ENCODE measurements around the gene FILIP1L. TPM values are rescaled to one million over a fixed set of nuclear protein-coding genes. Genes with fewer than 3 reads are reported as not detected.

Gene FILIP1L
- total and polyA plus RNA-seq, 11 donors = 18.2 to 120 (median 77.3) TPM

DNA sequence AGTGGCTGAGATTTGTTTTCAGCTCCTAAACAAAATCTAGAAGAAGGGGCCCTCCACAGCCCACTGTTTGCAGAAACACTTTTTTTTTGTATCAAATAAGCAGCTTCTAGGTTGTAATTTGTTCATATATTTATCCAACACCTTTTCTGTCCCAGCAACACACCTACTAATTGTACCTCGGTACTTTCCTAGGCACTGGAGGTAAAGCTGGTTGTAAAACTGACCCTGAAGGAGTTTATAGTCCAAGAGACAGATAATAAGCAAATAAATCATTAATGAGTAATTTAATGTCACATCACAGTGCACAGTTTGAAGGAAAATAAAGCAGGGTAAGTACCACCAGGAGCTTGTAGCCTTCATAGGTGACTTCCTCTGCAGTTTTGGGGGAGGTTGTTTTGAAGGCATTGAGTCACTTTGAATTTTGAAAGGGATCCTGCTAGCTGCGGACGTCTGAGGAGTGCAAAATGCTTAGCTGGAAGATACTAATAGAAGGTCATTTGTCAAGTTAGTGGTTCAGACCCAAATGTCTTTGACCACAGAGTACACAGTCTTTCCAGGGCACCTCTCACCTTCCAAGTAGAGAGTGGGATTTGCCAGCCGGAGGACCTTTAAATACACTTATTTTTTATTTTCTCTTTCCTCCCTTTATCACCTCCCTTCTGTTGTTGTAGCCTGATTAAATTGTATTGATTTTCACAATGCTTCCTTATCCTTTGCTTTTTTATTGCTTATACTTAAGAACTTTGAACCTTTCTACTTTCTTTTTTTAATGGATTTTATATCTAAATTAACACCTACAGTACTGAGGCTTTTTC is 242.9 kb downstream of the FILIP1L start:
- Histone ChIP-seq H3K27ac (peak overlapping the region in 6 of 12 donors; percentile 4 to 89 (median 28)), H3K27me3 (no peaks in the 10 kb centered on the region), H3K4me1 (peaks cover 0 to 89% (median 50%) of the 10 kb centered on the region in 12 donors), H3K4me3 (peak overlapping the region in 9 of 12 donors; percentile 9 to 77 (median 30)), H3K36me3 (peaks cover 0 to 30% (median 18%) of the 10 kb centered on the region in 9 donors), H3K9me3 (no peaks in the 10 kb centered on the region)
- no peak for TF ChIP-seq CTCF (IDR thresholded peaks at IDR 0.05)
- no peak for TF ChIP-seq POLR2A (IDR thresholded peaks at IDR 0.05)
- WGBS, 4 donors = 63 to 73% (median 68%) methylated on average over 4 of the region's 4 CpGs
- ATAC-seq = no peak
- intact Hi-C loops (cut with DNase I) = loop anchor here in 3 of 10 donors (10.0 kb wide), 3 partner anchors 53 to 173 kb away; no protein-coding TSS in a partner anchor
- DNase-seq = no peak

- Histone ChIP-seq H3K36me3 (peaks cover 0 to 36% (median 20%) of the 10 kb centered on the region in 9 donors), H3K27me3 (no peaks in the 10 kb centered on the region), H3K9me3 (no peaks in the 10 kb centered on the region), H3K4me3 (peak overlapping the region in 7 of 12 donors; percentile 3 to 77 (median 30)), H3K27ac (peak overlapping the region in 8 of 12 donors; percentile 3 to 89 (median 28)), H3K4me1 (peaks cover 0 to 93% (median 57%) of the 10 kb centered on the region in 12 donors)
- no peak for DNase-seq
- TF ChIP-seq CTCF (IDR thresholded peaks at IDR 0.05) = no peak
- TF ChIP-seq POLR2A (IDR thresholded peaks at IDR 0.05) = no peak
- ATAC-seq = no peak
- intact Hi-C loops (cut with DNase I) = loop anchor here in 3 of 10 donors (10.0 kb wide), 3 partner anchors 54 to 174 kb away; no protein-coding TSS in a partner anchor
- WGBS, 4 donors = 84 to 88% (median 85%) methylated on average over 2 of the region's 2 CpGs
These were observed 243.6 kb downstream of the FILIP1L start for GRCh38 chr3:99870712-99871111.

DNA sequence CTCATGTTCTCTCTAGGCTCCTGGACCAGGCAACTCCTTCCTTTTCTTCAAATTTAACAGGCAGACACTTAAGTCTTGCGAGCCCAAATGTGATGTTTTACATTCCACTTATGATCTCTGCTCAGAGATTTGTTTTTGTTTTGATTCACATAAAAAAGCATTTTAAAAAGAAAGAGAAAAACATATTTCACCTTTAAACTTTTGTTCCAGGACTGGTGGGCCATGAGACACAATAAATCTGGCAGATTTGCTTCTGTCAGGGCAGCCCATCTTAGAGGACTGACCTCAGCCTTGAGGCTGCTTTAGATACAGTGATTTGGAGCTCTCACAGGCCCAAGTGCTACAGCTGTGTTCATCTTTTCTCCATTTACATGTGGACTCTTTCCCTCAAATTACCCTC is 244.7 kb downstream of the FILIP1L start:
- Histone ChIP-seq H3K36me3 (peaks cover 0 to 42% (median 20%) of the 10 kb centered on the region in 9 donors), H3K4me1 (peaks cover 0 to 93% (median 60%) of the 10 kb centered on the region in 12 donors), H3K27me3 (no peaks in the 10 kb centered on the region), H3K4me3 (peak overlapping the region in 3 of 12 donors; percentile 2 to 77 (median 30)), H3K27ac (peak overlapping the region in 9 of 12 donors; percentile 0 to 89 (median 27)), H3K9me3 (no peaks in the 10 kb centered on the region)
- intact Hi-C loops (cut with DNase I) = loop anchor here in 3 of 10 donors (10.0 kb wide), 3 partner anchors 55 to 175 kb away; no protein-coding TSS in a partner anchor
- DNase-seq = no peak
- TF ChIP-seq CTCF (IDR thresholded peaks at IDR 0.05) (no peak), POLR2A (IDR thresholded peaks at IDR 0.05) (no peak)
- WGBS, 4 donors = 72 to 80% (median 78%) methylated on average over 1 of the region's 1 CpG
- ATAC-seq = no peak

DNA sequence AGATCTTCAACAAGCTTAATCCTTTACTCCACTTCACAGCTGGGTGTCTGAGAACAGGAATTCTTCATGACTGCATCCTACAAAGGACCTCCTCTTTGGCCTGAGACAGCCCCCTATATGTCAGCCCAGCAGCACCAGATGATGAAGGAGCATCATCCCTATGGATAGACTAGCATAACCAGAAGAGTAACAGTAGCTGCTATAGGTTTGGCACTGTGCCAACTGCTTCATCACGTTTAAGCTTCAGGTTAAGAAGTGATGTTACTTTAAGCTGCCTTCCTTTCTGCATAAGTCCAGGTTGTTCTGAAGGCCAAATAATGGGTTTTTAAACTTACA is 246.0 kb downstream of the FILIP1L start:
- Histone ChIP-seq H3K27ac (peak overlapping the region in 4 of 12 donors; percentile 13 to 89 (median 18)), H3K9me3 (no peaks in the 10 kb centered on the region), H3K4me3 (peak overlapping the region in 2 of 12 donors; percentile 6 to 12), H3K27me3 (no peaks in the 10 kb centered on the region), H3K36me3 (peaks cover 0 to 56% (median 22%) of the 10 kb centered on the region in 9 donors), H3K4me1 (peaks cover 0 to 94% (median 59%) of the 10 kb centered on the region in 12 donors)
- ATAC-seq = no peak
- WGBS, 4 donors = 0 to 12% (median 6%) methylated on average over 1 of the region's 1 CpG
- intact Hi-C loops (cut with DNase I) = no loop called here
- TF ChIP-seq POLR2A (IDR thresholded peaks at IDR 0.05) = no peak
- TF ChIP-seq CTCF (IDR thresholded peaks at IDR 0.05) = no peak
- DNase-seq = no peak

All from heart left ventricle (tissue), 16 donors.